ENCODE data around the gene SUSD4. TPM values are rescaled to one million over a fixed set of nuclear protein-coding genes. Genes with fewer than 3 reads are reported as not detected.

The SUSD4 gene
- total RNA-seq, 1 experiment from 2014 or later: 3.5 TPM

- no peaks in the 10 kb centered on the region for H3K4me1 ChIP-seq (ENCODE audit: insufficient read depth, low read length)
- H4K8ac ChIP-seq (replicated peaks; ENCODE audit: insufficient read length, low read depth, low read length): no peak overlapping the region
- Mint-ChIP-seq H3K9me3 (peaks cover 0 to 6% of the 10 kb centered on the region in 2 experiments; a peak in 4 of 5 replicates), H3K4me3 (no peak overlapping the region), H3K27ac (no peak overlapping the region), H3K4me1 (peaks cover 0 to 2% of the 10 kb centered on the region in 2 experiments; a peak in 1 of 4 replicates), H3K36me3 (ENCODE audit: insufficient read depth in 1 of 3, low read depth in 3 of 3) (no peaks in the 10 kb centered on the region; a peak in 1 of 7 replicates), H3K27me3 (ENCODE audit: low read depth) (peaks cover 3% of the 10 kb centered on the region)
- H3K27me3 ChIP-seq (ENCODE audit: insufficient read depth, low read length): 0 out of 2 replicates have a peak, but pooled peaks cover 3% of the 10 kb centered on the region
- H4K20me1 ChIP-seq (ENCODE audit: control insufficient read depth, insufficient read depth, insufficient read length): no peaks in the 10 kb centered on the region
- no peak overlapping the region for H2BK120ac ChIP-seq (ENCODE audit: low read depth, low read length, poor library complexity, severe bottlenecking)
- H2BK15ac ChIP-seq (ENCODE audit: low read depth, low read length): no peak overlapping the region
- H2BK12ac ChIP-seq (ENCODE audit: insufficient read length, low read depth, low read length): no peak overlapping the region
- no peak overlapping the region for H3K18ac ChIP-seq (ENCODE audit: insufficient read length, low read depth, low read length)
- no peaks in the 10 kb centered on the region for H3K79me2 ChIP-seq (ENCODE audit: insufficient read depth, low read length)
- H3K9me3 ChIP-seq (ENCODE audit: control insufficient read depth, low read depth, low read length): no peaks in the 10 kb centered on the region
- no peak overlapping the region for H3K4ac ChIP-seq (ENCODE audit: low read depth, low read length)
- WGBS (ENCODE audit: extremely low coverage, insufficient read length, low lambda C conversion rate): no CpG with 5 or more reads among the region's 5 CpGs
- TF ChIP-seq CTCF (conservative IDR thresholded peaks at IDR 0.05): no peak
- no peak overlapping the region for H4K5ac ChIP-seq (ENCODE audit: insufficient read length, low read depth, low read length)
- DNase-seq: no peak
- H3T11ph ChIP-seq (ENCODE audit: low read length): no peak overlapping the region
- no peak overlapping the region for H3K23ac ChIP-seq (ENCODE audit: insufficient read length, low read depth, low read length)
- H3K14ac ChIP-seq (ENCODE audit: insufficient read depth, low read length): no peak overlapping the region
- no peak overlapping the region for H2BK20ac ChIP-seq (ENCODE audit: low read depth, low read length, poor library complexity, severe bottlenecking)
- H2AK5ac ChIP-seq (ENCODE audit: insufficient read length, low read length): no peak overlapping the region
- no peak overlapping the region for H3K56ac ChIP-seq (ENCODE audit: insufficient read length, low read depth, low read length)
- H2BK5ac ChIP-seq (ENCODE audit: insufficient read length, low read length): no peak overlapping the region
- H3K4me2 ChIP-seq (ENCODE audit: insufficient read depth, insufficient read length, low read length): no peak overlapping the region
- H3K27ac ChIP-seq (ENCODE audit: insufficient read length, low read depth, low read length): no peak overlapping the region
- H3K23me2 ChIP-seq (ENCODE audit: insufficient read length, low read depth, low read length, poor library complexity, severe bottlenecking): no peaks in the 10 kb centered on the region
- H3K79me1 ChIP-seq (ENCODE audit: insufficient read depth, low read depth, low read length, poor library complexity, severe bottlenecking): no peaks in the 10 kb centered on the region
- no peak overlapping the region for H2AFZ ChIP-seq (ENCODE audit: low read length)
- H3K9ac ChIP-seq (ENCODE audit: extremely low read depth, insufficient read length, low read length): no peak overlapping the region
- no peak overlapping the region for H4K91ac ChIP-seq (ENCODE audit: insufficient read length, low read depth, low read length)
Observed at GRCh38 chr1:223234534-223234933, 129.4 kb downstream of the SUSD4 start.
